Muscle layer of colon (tissue), 2 donors: ENCODE results near the gene PRAMEF8.
"Not testable (repeated sequence)": the region's sequence is repeated elsewhere in the genome, so short reads cannot be mapped to it uniquely, and the experiment has no call there.

Source experiments
- H3K27ac ChIP-seq: one replicate; pipeline ENCODE4 v1.7.0; 2013; ENCODE audit warnings: low read depth, mild to moderate bottlenecking, low read length, moderate library complexity
- H3K27me3 ChIP-seq, 2 donors: one replicate each; pipeline ENCODE4 v1.7.0; 2013; ENCODE audit warnings: low read length in 2 of 2, mild to moderate bottlenecking in 2 of 2; ENCODE audit not compliant: insufficient read depth in 2 of 2, control insufficient read depth in 1 of 2
- H3K36me3 ChIP-seq: one replicate; pipeline ENCODE4 v1.7.0; 2013; ENCODE audit warnings: mild to moderate bottlenecking, low read length; ENCODE audit not compliant: insufficient read depth
- H3K4me1 ChIP-seq: one replicate; pipeline ENCODE4 v1.7.0; 2013; ENCODE audit warnings: mild to moderate bottlenecking, low read length; ENCODE audit not compliant: insufficient read depth
- H3K4me3 ChIP-seq, 2 donors: one replicate each; pipeline ENCODE4 v1.7.0; 2013; ENCODE audit warnings: low read length in 2 of 2, low read depth in 1 of 2, mild to moderate bottlenecking in 1 of 2, moderate library complexity in 1 of 2
- H3K9ac ChIP-seq: one replicate; pipeline ENCODE4 v1.7.0; 2013; ENCODE audit warnings: low read length
- H3K9me3 ChIP-seq: one replicate; pipeline ENCODE4 v1.7.0; 2013; ENCODE audit warnings: mild to moderate bottlenecking, low read length
- donor health status: abdominal sarcoma.
- donor health status: Adenocarcinoma of cecum.

Gene PRAMEF8

GRCh38 chr1:13285037-13285436 is at the start of gene PRAMEF8:
Gene PRAMEF8 (minus strand): TSS chr1:13285137. CDS start chr1:13284091, 1,046 bp downstream.
- not testable (repeated sequence) for H3K9ac ChIP-seq, H3K4me3 ChIP-seq, H3K36me3 ChIP-seq, H3K27ac ChIP-seq, H3K27me3 ChIP-seq, H3K4me1 ChIP-seq, H3K9me3 ChIP-seq

- H3K27ac ChIP-seq, H3K4me1 ChIP-seq, H3K36me3 ChIP-seq: not testable (repeated sequence)
Observed at GRCh38 chr1:13315281-13315680, 30.3 kb upstream of the PRAMEF8 start, which contains the start of gene PRAMEF15. Gene PRAMEF15 (plus strand): TSS chr1:13315581. CDS start chr1:13318408, 2,827 bp downstream.

GRCh38 chr1:13303239-13303638 is 18.3 kb upstream of the PRAMEF8 start, which contains the start of gene PRAMEF33:
Gene PRAMEF33 (plus strand): TSS chr1:13303539. CDS start chr1:13305955, 2,416 bp downstream.
- not testable (repeated sequence) for H3K27me3 ChIP-seq, H3K4me1 ChIP-seq, H3K9ac ChIP-seq, H3K36me3 ChIP-seq, H3K9me3 ChIP-seq, H3K27ac ChIP-seq, H3K4me3 ChIP-seq

More at GRCh38 chr1:13315281-13315680, 30.3 kb upstream of the PRAMEF8 start, which contains the start of gene PRAMEF15:
- H3K27me3 ChIP-seq, H3K9ac ChIP-seq, H3K9me3 ChIP-seq, H3K4me3 ChIP-seq: not testable (repeated sequence)

GRCh38 chr1:13302197-13302596 is 17.3 kb upstream of the PRAMEF8 start:
- not testable (repeated sequence) for H3K9me3 ChIP-seq, H3K27ac ChIP-seq, H3K4me3 ChIP-seq, H3K27me3 ChIP-seq, H3K9ac ChIP-seq, H3K4me1 ChIP-seq, H3K36me3 ChIP-seq

- H3K27me3 ChIP-seq, H3K36me3 ChIP-seq, H3K4me1 ChIP-seq, H3K27ac ChIP-seq, H3K4me3 ChIP-seq, H3K9me3 ChIP-seq, H3K9ac ChIP-seq: not testable (repeated sequence)
Observed at GRCh38 chr1:13298699-13299098, 13.8 kb upstream of the PRAMEF8 start.

- not testable (repeated sequence) for H3K9ac ChIP-seq, H3K9me3 ChIP-seq, H3K27ac ChIP-seq, H3K4me3 ChIP-seq, H3K36me3 ChIP-seq, H3K27me3 ChIP-seq, H3K4me1 ChIP-seq
Observed at GRCh38 chr1:13297216-13297931, 12.4 kb upstream of the PRAMEF8 start.

GRCh38 chr1:13289030-13289429 is 4.1 kb upstream of the PRAMEF8 start:
- H3K27me3 ChIP-seq, H3K4me3 ChIP-seq, H3K9ac ChIP-seq, H3K4me1 ChIP-seq, H3K27ac ChIP-seq, H3K36me3 ChIP-seq, H3K9me3 ChIP-seq: not testable (repeated sequence)

- not testable (repeated sequence) for H3K36me3 ChIP-seq, H3K4me1 ChIP-seq, H3K27ac ChIP-seq
Observed at GRCh38 chr1:13279617-13280016, 5.3 kb downstream of the PRAMEF8 start.

GRCh38 chr1:13277016-13277415 is 7.9 kb downstream of the PRAMEF8 start:
- H3K9me3 ChIP-seq, H3K27ac ChIP-seq, H3K4me1 ChIP-seq, H3K4me3 ChIP-seq, H3K27me3 ChIP-seq, H3K9ac ChIP-seq, H3K36me3 ChIP-seq: not testable (repeated sequence)

More at GRCh38 chr1:13279617-13280016, 5.3 kb downstream of the PRAMEF8 start:
- H3K9me3 ChIP-seq, H3K27me3 ChIP-seq, H3K4me3 ChIP-seq, H3K9ac ChIP-seq: not testable (repeated sequence)

GRCh38 chr1:13265124-13265523 is 19.8 kb downstream of the PRAMEF8 start:
- not testable (repeated sequence) for H3K27ac ChIP-seq, H3K9ac ChIP-seq, H3K4me1 ChIP-seq

GRCh38 chr1:13253898-13254297 is 31.0 kb downstream of the PRAMEF8 start, which contains the start of gene PRAMEF5:
Gene PRAMEF5 (plus strand): TSS chr1:13254198. CDS start chr1:13259269, 5,071 bp downstream.
- H3K27me3 ChIP-seq, H3K36me3 ChIP-seq, H3K9ac ChIP-seq, H3K9me3 ChIP-seq, H3K27ac ChIP-seq, H3K4me3 ChIP-seq, H3K4me1 ChIP-seq: not testable (repeated sequence)

More at GRCh38 chr1:13265124-13265523, 19.8 kb downstream of the PRAMEF8 start:
- not testable (repeated sequence) for H3K4me3 ChIP-seq, H3K36me3 ChIP-seq, H3K9me3 ChIP-seq, H3K27me3 ChIP-seq

GRCh38 chr1:13247122-13247521 is 37.8 kb downstream of the PRAMEF8 start:
- H3K9me3 ChIP-seq, H3K4me3 ChIP-seq, H3K4me1 ChIP-seq, H3K9ac ChIP-seq, H3K36me3 ChIP-seq, H3K27ac ChIP-seq, H3K27me3 ChIP-seq: not testable (repeated sequence)
